GM18951 (cell line): Measurements from ENCODE around the gene ZNF14.
A peak's percentile ranks its signal among the peaks of the same experiment; 100 is the strongest.
"Not testable (repeated sequence)": the region's sequence is repeated elsewhere in the genome, so short reads cannot be mapped to it uniquely, and the experiment has no call there.

Experiments used
- POLR2A ChIP-seq: IDR thresholded peaks from 4 replicates; pipeline ENCODE4 v1.6.1; 2011; ENCODE audit warnings: mild to moderate bottlenecking; ENCODE audit not compliant: insufficient read length, insufficient read depth; ENCODE audit errors: extremely low read depth
- in situ Hi-C: fragments of 300-500 bp; cut with MboI; formaldehyde crosslinking; loops from one replicate; pipeline ENCODE4 v1.12.0; 2022; ENCODE audit warnings: low sequenced_read_pairs, mixed read lengths, inconsistent platforms; ENCODE audit not compliant: unreplicated experiment

Gene ZNF14

DNA sequence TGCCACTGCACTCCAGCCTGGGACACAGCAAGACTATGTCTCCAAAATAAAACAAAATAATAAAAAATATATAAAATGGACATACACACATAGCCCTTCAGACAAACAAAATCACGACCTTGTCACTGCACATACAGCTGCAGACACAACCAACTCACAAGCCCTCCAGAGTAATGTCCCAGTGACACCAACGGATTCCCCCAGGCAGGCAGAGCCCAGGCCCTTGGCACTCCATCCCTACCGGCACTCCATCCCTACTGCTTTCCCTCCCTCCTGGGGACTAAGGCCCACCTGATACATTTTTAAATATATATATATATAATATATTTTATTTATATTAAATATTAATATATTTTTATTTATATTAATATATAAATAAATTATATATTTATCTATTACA lies 45.8 kb downstream of the ZNF14 start:
- in situ Hi-C loops: no loop called here
- TF ChIP-seq POLR2A: no peak

DNA sequence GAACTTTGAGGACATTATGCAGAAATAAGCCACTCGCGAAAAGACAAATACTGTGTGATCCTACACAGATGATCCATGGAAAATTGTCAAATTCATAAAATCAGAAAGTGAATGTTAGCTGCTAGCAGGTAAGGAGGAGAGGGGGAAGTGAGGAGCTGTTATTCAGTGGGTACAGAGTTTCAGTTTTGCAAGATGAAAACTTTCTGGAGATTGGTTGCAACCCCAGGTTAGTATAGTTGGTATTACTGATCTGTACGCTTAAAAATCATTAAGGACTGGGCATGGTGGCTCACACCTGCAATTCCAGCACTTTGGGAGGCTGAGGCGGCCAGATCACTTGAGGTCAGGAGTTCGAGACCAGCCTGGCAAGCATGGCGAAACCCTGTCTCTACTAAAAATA lies 46.3 kb downstream of the ZNF14 start:
- TF ChIP-seq POLR2A: no peak
- in situ Hi-C loops: no loop called here

DNA sequence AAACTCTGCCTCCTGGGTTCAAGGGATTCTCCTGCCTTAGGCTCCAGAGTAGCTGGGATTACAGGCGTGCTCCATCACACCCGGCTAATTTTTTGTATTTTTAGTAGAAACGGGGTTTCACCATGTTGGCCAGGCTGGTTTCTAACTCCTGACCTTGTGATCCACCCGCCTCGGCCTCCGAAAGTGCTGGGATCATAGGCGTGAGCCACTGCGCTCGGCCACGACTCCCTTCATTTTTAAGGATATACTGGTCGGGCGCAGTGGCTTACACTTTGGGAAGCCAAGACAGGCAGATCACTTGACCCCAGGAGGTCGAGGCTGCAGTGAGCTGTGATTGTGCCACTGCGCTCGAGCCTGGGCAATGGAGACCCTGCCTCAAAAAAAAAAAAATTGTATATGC lies 46.8 kb downstream of the ZNF14 start:
- in situ Hi-C loops: not testable (repeated sequence)

DNA sequence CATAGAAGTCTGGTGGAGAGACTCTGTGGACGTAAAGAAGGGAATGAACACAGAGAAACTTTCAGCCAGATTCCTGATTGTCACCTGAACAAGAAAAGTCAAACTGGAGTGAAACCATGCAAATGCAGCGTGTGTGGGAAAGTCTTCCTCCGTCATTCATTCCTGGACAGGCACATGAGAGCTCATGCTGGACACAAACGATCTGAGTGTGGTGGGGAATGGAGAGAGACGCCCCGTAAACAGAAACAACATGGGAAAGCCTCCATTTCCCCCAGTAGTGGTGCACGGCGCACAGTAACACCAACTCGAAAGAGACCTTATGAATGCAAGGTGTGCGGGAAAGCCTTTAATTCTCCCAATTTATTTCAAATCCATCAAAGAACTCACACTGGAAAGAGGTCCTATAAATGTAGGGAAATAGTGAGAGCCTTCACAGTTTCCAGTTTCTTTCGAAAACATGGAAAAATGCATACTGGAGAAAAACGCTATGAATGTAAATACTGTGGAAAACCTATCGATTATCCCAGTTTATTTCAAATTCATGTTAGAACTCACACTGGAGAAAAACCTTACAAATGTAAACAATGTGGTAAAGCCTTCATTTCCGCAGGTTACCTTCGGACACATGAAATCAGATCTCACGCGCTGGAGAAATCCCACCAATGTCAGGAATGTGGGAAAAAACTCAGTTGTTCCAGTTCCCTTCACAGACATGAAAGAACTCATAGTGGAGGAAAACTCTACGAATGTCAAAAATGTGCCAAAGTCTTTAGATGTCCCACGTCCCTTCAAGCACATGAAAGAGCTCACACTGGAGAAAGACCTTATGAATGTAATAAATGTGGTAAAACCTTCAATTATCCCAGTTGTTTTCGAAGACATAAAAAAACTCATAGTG lies 53.5 kb downstream of the ZNF14 start:
- in situ Hi-C loops: no loop called here

DNA sequence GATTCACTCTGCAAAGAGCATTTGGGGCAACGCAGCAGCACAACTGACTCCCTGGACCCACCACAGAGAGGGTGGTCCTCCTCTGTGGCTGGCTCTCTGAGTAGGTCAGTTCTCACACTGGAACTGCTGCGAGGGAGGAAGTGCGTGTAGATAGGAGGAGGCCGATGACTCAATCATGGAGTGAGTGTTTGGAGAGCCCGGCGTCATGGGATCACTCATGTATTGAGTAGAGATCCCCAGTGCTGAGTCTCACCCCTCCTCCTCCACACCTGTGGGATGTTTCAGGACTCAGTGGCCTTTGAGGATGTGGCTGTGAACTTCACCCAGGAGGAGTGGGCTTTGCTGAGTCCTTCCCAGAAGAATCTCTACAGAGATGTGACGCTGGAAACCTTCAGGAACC lies 55.3 kb downstream of the ZNF14 start:
- TF ChIP-seq POLR2A: no peak
- in situ Hi-C loops: no loop called here

More for the DNA sequence above, 53.5 kb downstream of the ZNF14 start:
- no peak for TF ChIP-seq POLR2A

DNA sequence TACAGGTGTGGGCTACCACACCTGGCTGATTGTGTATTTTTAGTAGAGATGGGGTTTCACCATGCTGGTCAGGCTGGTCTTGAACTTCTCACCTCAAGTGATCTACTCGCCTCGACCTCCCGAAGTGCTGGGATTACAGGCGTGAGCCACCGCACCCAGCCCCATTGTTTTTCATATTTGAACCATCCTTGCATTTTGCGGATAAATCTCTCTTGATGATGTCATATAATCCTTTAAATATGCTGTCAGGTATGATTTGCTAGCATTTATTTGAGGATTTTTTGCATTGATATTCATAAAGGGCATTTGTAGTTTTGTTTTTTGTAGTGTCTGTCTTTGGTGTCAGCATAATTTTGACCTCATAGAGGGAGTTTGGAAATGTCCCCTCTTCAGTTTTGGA lies 58.6 kb downstream of the ZNF14 start:
- no peak for TF ChIP-seq POLR2A
- in situ Hi-C loops: no loop called here

DNA sequence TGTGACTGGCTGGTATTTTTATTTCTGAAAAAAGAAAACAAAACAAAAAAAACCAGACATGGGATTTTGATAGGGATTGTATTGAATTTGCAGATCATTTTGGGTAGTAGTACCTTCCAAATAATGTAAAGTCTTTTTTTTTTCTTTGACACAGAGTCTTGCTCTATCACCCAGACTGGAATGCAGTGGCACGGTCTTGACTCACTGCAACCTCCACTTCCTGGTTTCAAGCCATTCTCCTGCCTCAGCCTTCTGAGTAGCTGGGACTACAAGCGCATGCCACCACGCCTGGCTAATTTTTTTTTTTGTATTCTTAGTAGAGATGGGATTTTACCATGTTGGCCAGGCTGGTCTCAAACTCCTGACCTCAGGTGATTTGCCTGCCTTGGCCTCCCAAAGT lies 60.1 kb downstream of the ZNF14 start:
- no peak for TF ChIP-seq POLR2A
- in situ Hi-C loops: no loop called here

DNA sequence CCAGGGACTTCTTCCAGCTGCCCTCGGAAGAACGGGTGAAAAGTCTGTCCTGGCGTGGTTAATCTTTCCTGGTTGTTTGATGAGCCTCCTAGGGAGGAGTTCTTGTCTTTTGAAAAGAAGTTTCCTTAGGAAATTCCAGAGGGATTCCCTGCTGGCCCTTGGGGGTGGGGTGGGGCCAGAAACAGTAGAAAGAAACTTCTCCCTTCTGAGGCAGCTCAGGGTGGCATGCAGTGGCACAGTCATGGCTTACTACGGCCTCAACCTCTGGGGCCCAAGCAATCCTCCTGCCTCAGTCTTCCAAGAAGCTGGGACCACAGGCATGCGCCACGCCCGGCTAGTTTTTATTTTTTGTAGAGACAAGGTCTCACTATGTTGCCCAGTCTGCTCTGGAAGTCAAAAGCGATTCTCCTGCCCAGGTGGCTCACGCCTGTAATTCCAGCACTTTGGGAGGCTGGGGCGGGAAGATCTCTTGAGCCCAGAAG lies 62.8 kb downstream of the ZNF14 start:
- no peak for TF ChIP-seq POLR2A
- in situ Hi-C loops: no loop called here

DNA sequence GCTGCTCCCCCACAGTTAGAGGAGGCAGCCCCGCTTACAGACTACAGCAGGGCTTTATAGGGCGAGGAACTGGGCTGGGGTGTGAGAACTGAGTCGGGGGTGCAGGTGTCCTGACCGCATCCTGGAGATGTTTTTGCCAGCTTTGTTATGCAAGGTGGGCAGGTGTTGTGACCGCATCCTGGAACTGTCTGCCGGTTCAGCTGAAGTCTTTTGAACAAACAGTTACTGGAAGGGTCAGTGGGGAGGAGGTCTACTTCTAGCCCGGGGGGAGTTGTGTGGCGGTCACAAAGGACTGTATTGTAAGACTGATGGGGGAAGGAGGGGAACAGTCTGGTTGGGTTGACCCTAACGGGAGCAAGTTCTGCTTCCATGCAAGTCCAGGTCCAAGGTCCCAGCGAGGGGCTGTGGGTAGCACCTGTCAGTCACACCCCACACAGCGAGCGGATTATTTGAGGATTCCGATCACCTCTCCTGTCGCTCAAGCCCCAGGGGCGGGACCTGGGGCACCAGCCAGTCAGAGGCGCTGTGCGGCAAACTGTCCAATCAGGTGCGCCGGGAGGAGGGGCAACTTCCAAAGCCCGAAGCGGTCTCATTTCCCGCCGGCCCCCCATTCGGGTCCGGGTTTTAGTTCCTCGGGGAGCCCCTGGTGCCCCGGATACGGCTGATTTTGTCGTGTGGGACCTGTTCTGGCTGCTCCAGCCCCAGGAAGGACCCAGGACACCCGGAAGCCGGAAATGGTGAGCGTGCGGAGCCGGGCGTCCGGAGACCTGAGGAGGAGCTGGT lies 64.5 kb downstream of the ZNF14 start, which contains the start of gene ZNF101:
Gene ZNF101 (plus strand): TSS at position 610 of the 783 bp plus-strand sequence. CDS start 125 bp downstream, at position 735.
- in situ Hi-C loops: no loop called here
- TF ChIP-seq POLR2A: peak; percentile 84

GRCh38 chr19:19665420-19665948 lies 67.4 kb downstream of the ZNF14 start:
- in situ Hi-C loops: not testable (repeated sequence)

- in situ Hi-C loops: no loop called here
- peak; percentile 86 for TF ChIP-seq POLR2A
Observed at GRCh38 chr19:19663256-19664120, 69.4 kb downstream of the ZNF14 start, which contains the start of gene ATP13A1. Gene ATP13A1, minus strand, starts transcription at chr19:19663676. Its CDS starts 10 bp downstream, at chr19:19663666.

DNA sequence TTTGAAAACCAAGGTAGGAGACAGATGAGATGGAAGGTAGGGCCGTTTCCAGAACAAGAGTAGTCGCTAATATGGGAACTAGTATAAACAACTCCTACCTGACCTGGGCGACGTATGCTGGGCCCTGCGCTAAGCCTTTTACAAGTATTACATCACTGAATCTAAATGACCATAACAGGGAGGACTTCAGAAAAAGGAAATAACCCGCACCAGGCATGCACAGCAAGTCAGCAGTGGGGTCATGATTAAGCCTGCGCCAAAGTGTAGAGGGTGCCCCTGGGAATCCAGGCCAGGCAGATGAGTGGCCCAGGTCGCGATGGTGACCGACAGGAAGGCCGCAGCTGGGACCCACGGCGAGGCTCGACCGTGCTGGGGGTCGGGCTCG lies 70.0 kb downstream of the ZNF14 start:
- TF ChIP-seq POLR2A: no peak
- in situ Hi-C loops: no loop called here

GRCh38 chr19:19662344-19662743 lies 70.6 kb downstream of the ZNF14 start:
- TF ChIP-seq POLR2A: no peak
- in situ Hi-C loops: no loop called here
